Stimulated activated CD4-positive, alpha-beta T cell treated with anti-CD3 and anti-CD28 coated beads, Interleukin-2, amount 100 ng/mL, for 24 hours (primary cell): Measurements from ENCODE around the gene SAPCD1.

Experiments used
- DNase-seq, 2 donors: peaks; one replicate each; pipeline ENCODE4 v3.0.0-alpha.2; 2020

Gene SAPCD1

GRCh38 chr6:31762356-31762755 lies at the start of gene SAPCD1:
TSS of gene SAPCD1 (plus strand) at chr6:31762656. CDS start at chr6:31763055, 399 bp downstream.
- no peak for DNase-seq

- no peak for DNase-seq
These were observed 49.0 kb upstream of the SAPCD1 start for GRCh38 chr6:31713465-31713864.

- no peak for DNase-seq
These were observed 48.3 kb upstream of the SAPCD1 start for GRCh38 chr6:31713991-31714684.

- no peak for DNase-seq
These were observed 47.2 kb upstream of the SAPCD1 start, which contains the start of gene LY6G6D for GRCh38 chr6:31715022-31715958. TSS of gene LY6G6D (plus strand) at chr6:31715348. CDS start at chr6:31715356, 8 bp downstream.

GRCh38 chr6:31717499-31718222 lies 44.8 kb upstream of the SAPCD1 start:
- DNase-seq = no peak

- no peak for DNase-seq
These were observed 44.2 kb upstream of the SAPCD1 start for GRCh38 chr6:31718265-31718664.

GRCh38 chr6:31719001-31719400 lies 43.5 kb upstream of the SAPCD1 start:
- no peak for DNase-seq

GRCh38 chr6:31720196-31720770 lies 42.2 kb upstream of the SAPCD1 start:
- DNase-seq = no peak

GRCh38 chr6:31721351-31722020 lies 41.0 kb upstream of the SAPCD1 start, which contains the start of gene LY6G6C:
TSS of gene LY6G6C (minus strand) at chr6:31721746. CDS start at chr6:31721679, 67 bp downstream.
- no peak for DNase-seq

- DNase-seq = no peak
These were observed 40.3 kb upstream of the SAPCD1 start for GRCh38 chr6:31722173-31722572.

- DNase-seq = no peak
These were observed 39.0 kb upstream of the SAPCD1 start, which contains the start of gene MPIG6B for GRCh38 chr6:31723245-31723979. TSS of gene MPIG6B (plus strand) at chr6:31723373. CDS start at chr6:31723384, 11 bp downstream.

GRCh38 chr6:31723980-31724691 lies 38.3 kb upstream of the SAPCD1 start:
- no peak for DNase-seq

GRCh38 chr6:31725502-31726350 lies 36.7 kb upstream of the SAPCD1 start:
- no peak for DNase-seq

GRCh38 chr6:31727034-31727716 lies 35.3 kb upstream of the SAPCD1 start:
- no peak for DNase-seq

- no peak for DNase-seq
These were observed 34.5 kb upstream of the SAPCD1 start for GRCh38 chr6:31727717-31728671.

- no peak for DNase-seq
These were observed 33.5 kb upstream of the SAPCD1 start, which contains the start of gene DDAH2 for GRCh38 chr6:31728767-31729514. TSS of gene DDAH2 (minus strand) at chr6:31729299. CDS start at chr6:31729161, 138 bp downstream.

GRCh38 chr6:31729515-31729978 lies 32.9 kb upstream of the SAPCD1 start:
- peak; percentile 82 to 84 for DNase-seq
